ENCODE data around the gene ZNG1C.
"Not testable (repeated sequence)": the region's sequence is repeated elsewhere in the genome, so short reads cannot be mapped to it uniquely, and the experiment has no call there.

DNA sequence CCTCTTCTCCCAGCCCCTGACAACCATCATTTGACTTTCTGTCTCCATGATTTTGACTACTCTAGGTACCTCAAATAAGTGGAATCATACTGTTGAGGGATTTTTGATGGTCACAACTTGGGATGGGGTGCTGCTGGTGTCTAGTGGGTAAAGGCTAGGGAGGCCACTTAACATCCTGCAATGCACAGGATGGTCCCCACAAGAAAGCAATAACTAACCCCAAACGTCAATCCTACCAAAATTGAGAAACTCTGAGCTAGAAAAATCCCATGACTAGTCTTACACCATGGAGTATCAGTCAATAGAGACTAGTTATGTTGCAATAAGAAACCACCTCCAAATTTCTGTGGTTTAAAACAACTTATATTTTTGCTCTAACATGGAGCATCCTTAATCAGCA is 90.3 kb downstream of the ZNG1C start:
- TF ChIP-seq, protein P1, sequence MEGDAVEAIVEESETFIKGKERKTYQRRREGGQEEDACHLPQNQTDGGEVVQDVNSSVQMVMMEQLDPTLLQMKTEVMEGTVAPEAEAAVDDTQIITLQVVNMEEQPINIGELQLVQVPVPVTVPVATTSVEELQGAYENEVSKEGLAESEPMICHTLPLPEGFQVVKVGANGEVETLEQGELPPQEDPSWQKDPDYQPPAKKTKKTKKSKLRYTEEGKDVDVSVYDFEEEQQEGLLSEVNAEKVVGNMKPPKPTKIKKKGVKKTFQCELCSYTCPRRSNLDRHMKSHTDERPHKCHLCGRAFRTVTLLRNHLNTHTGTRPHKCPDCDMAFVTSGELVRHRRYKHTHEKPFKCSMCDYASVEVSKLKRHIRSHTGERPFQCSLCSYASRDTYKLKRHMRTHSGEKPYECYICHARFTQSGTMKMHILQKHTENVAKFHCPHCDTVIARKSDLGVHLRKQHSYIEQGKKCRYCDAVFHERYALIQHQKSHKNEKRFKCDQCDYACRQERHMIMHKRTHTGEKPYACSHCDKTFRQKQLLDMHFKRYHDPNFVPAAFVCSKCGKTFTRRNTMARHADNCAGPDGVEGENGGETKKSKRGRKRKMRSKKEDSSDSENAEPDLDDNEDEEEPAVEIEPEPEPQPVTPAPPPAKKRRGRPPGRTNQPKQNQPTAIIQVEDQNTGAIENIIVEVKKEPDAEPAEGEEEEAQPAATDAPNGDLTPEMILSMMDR (IDR thresholded peaks at IDR 0.05; ENCODE audit: low read length): not testable (repeated sequence)
- TF ChIP-seq EZH2 (IDR thresholded peaks at IDR 0.05; ENCODE audit: borderline replicate concordance, low read length): not testable (repeated sequence)

Measured in OCI-LY1 (cell line).